Right forelimb (tissue), 1 donor: Measurements from ENCODE around the gene PAGE3.

ENCODE experiments used
- DNase-seq: peaks from one replicate; pipeline ENCODE4 v3.0.0-alpha.2; 2018

PAGE3 gene, protein sequence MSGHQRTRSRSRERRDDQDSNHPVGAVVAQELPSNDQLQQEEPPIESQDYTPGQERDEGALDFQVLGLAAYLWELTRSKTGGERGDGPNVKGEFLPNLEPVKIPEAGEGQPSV

DNA sequence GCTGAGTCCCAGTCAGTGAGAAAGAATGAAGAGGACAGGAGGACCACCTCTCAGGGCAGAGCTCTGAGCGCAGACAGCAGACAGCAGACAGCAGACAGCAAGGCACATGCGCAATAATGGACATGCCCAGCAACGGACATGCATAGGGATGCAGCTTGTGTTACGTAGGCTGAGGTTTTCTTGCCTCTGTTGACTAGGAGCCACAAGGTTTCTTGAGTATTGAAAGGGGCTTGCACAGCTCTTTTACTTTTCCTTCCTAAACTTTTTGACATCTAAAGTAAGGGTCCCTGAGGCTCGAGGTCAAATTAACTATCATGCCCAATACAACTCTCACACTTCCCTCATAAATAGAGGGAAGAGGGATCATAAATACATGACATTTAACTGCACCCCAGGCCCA is at the start of gene PAGE3:
Gene PAGE3, minus strand, starts transcription at position 101 of the 400 bp plus-strand sequence. CDS start 1,013 bp downstream, outside the sequence.
- DNase-seq: no peak

GRCh38 chrX:55312655-55313054 is 47.9 kb upstream of the PAGE3 start:
- no peak for DNase-seq

DNA sequence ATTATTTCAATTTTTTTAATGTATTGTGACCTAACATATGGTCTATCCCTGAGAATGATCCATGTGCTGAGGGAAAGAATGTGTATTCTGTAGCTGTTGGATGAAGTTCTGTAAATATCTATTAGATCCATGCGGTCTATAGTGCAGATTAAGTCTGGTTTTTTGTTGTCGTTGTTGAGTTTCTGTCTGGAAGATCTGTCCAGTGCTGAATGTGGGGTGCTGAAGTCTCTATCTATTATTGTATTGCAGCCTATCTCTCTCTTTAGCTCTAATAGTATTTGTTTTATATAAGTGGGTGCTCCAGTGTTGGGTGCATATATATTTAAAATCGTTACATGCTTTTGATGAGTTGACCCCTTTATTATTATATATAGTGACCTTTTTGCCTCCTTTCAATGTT is 26.2 kb upstream of the PAGE3 start:
- DNase-seq: no peak

DNA sequence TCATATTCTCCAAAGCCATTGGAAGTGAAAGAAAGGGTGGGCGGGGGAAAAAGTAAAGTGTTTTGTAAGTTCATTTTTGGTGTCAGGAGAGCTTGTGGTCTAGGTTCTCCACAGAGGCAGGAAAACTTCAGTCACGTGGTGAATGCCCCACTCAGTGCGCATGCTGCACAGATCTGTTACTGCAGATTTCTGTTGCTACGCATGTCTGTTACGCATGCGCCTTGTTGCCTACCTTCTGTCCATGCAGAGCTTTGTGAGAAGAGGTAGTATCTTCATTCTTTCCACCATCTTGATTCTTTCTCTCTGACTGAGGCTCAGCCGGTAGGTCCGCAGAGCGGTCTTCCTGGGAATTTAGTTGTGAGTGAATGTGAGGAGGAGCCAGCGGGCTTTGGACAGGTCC is 15.1 kb upstream of the PAGE3 start:
- DNase-seq: no peak

GRCh38 chrX:55260806-55261205 is 3.9 kb downstream of the PAGE3 start:
- no peak for DNase-seq

- DNase-seq: no peak
These were observed 11.2 kb downstream of the PAGE3 start for GRCh38 chrX:55253528-55253927.

DNA sequence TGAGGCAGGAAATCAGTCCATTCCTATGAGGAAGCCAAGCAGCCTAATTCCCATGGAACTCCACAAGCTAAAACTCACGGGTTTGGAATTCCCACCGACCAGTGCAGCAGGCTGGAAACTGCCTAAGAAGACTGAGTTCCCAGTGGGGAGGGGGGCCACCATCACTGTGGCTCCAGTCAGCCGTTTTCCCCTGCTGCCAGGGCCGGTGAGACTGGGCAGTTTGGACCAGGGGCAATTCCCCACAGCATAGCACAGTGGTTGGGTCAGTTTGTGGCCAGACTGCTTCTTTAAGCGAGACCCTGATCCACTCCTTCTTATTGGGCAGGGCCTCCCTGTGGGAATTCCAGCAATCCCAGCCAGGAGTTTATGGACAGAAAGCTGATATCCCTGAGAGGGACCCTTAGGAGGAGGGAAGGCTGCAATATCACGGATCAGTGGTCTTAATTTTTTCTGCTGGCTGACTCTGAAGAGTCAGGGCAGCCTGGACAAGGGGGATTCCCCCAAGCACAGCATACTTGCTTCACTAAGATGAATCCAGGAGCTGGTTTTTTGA is 23.9 kb downstream of the PAGE3 start:
- DNase-seq: no peak

DNA sequence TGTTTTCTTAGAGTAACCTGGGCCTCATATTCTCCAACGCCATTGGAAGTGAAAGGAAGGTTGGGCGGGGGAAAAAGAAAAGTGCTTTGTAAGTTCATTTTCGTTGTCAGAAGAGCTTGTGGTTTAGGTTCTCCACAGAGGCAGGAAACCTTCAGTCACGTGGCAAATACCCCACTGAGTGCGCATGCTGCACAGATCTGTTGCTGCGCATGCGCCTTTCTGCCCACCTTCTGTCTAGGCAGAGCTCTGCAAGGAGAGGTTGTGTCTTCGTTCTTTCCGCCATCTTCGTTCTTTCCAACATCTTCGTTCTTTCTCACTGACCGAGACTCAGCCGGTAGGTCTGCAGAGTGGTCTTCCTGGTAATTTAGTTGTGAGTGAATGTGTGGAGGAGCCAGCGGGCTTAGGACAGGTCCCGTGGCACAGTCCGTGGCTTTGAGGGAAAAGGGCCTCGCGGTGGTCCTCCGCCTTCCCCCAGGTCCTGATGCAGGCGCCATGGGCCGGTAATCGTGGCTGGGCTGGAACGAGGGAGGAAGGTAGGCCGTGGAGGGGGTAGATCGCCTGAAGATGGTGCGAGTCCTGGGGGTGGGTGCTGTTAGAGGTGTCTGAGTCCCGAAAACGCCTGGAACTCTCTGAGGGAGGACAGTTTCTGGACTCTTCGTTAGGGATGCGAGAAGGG is 44.5 kb downstream of the PAGE3 start, which contains the start of gene PAGE5:
Gene PAGE5, plus strand, starts transcription at position 228 of the 676 bp plus-strand sequence. CDS start 1,037 bp downstream, outside the sequence.
- no peak for DNase-seq

DNA sequence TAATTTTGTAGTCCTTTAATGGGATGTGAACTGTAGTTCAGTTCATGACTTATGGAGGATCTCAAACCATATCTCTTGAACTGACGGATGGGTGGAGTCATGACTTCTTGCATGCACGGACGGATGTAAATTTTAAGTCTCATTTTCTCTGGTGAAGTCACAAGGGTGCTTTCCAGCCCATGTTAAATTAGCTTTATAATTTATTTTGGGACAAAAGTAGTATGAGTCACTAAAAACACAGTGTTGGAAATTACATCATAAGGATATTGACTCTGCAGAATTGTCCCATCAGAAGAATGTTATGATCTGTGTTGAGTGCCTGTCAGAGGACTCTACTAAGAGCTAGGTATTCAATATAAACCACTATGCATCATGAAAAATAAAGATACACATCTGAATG is 51.3 kb downstream of the PAGE3 start:
- DNase-seq: no peak

DNA sequence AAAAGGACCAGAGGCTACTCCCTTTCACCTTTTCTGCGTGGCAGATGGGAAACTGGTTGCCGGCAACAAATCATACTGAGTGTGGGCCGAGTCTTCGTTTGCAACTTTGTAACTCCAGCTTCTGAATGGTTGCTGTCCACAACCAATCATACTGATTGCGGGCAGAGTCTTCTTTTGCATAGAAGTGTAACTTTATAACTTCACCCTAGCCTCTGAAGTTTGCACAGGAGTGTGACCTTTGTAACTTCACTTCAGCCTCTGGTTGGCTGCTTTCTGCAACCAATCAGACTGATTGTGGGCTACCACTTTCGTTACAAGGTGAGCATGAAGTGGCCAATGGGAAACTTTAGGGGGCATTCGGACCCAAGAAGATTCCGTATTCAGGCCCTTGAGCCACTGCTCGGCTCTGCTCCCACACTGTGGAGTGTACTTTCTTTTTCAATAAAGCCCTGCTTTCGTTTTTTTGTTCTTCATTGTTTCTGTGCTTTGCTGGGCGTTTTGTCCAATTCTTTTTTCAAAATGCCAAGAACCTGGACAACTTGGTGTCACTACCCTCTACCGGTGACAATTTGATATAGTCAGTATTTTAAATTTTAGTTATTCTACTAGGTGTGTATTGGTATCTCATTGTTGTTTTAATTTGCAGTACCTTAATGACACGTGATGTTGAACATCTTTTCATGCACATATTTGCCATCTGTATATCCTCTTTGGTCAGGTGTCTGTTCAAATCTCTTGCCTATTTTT is 53.6 kb downstream of the PAGE3 start:
- DNase-seq: no peak
